HG03354 (cell line): Measurements from ENCODE around the gene MAD1L1.

Experiments used
- ATAC-seq: cut with Tn5 transposase; IDR thresholded peaks from one replicate; pipeline ENCODE4 v1.9.1; 2021; ENCODE audit warnings: mild to moderate bottlenecking; ENCODE audit not compliant: unreplicated experiment, poor library complexity, severe bottlenecking

Gene MAD1L1

GRCh38 chr7:1919539-1920265, 313.0 kb downstream of the MAD1L1 start:
- no peak for ATAC-seq

- no peak for ATAC-seq
These were observed 313.7 kb downstream of the MAD1L1 start for GRCh38 chr7:1918881-1919525.

GRCh38 chr7:1918063-1918645, 314.6 kb downstream of the MAD1L1 start:
- ATAC-seq: no peak

GRCh38 chr7:1917221-1918062, 315.3 kb downstream of the MAD1L1 start:
- ATAC-seq: no peak

- no peak for ATAC-seq
These were observed 316.2 kb downstream of the MAD1L1 start for GRCh38 chr7:1916601-1916970.

- no peak for ATAC-seq
These were observed 316.7 kb downstream of the MAD1L1 start for GRCh38 chr7:1915956-1916600.

GRCh38 chr7:1915326-1915725, 317.4 kb downstream of the MAD1L1 start:
- no peak for ATAC-seq

- ATAC-seq: no peak
These were observed 318.0 kb downstream of the MAD1L1 start for GRCh38 chr7:1914743-1915142.

GRCh38 chr7:1914321-1914720, 318.4 kb downstream of the MAD1L1 start:
- no peak for ATAC-seq

- no peak for ATAC-seq
These were observed 319.1 kb downstream of the MAD1L1 start for GRCh38 chr7:1913466-1914282.

- no peak for ATAC-seq
These were observed 319.9 kb downstream of the MAD1L1 start for GRCh38 chr7:1912593-1913465.

- no peak for ATAC-seq
These were observed 321.2 kb downstream of the MAD1L1 start for GRCh38 chr7:1911571-1911970.

- no peak for ATAC-seq
These were observed 321.9 kb downstream of the MAD1L1 start for GRCh38 chr7:1910827-1911226.

- ATAC-seq: no peak
These were observed 322.6 kb downstream of the MAD1L1 start for GRCh38 chr7:1910081-1910685.

- no peak for ATAC-seq
These were observed 323.3 kb downstream of the MAD1L1 start for GRCh38 chr7:1909476-1909875.

- ATAC-seq: no peak
These were observed 323.8 kb downstream of the MAD1L1 start for GRCh38 chr7:1908823-1909420.

- no peak for ATAC-seq
These were observed 324.9 kb downstream of the MAD1L1 start for GRCh38 chr7:1907751-1908365.
